Esophagus muscularis mucosa (tissue), 4 donors: ENCODE data around the gene MGAT4A. TPM values are rescaled to one million over a fixed set of nuclear protein-coding genes. Genes with fewer than 3 reads are reported as not detected.

Experiments
- DNase-seq: peaks from one replicate; pipeline ENCODE4 v3.0.0-alpha.2; 2017; ENCODE audit errors: extremely low spot score
- H3K27ac ChIP-seq, 4 donors: fragments of 200-600 bp; sonication (generic); replicated peaks in 1 of 4; 1 replicate in 3 of 4; 2 replicates in 1 of 4; pipeline ENCODE4 v1.5.1; 2016 to 2019; ENCODE audit warnings: mild to moderate bottlenecking in 1 of 4
- H3K27me3 ChIP-seq, 4 donors: fragments of 200-600 bp; sonication (generic); one replicate each; pipeline versions ENCODE4 v1.5.1 to v1.6.0; 2016 to 2019
- H3K36me3 ChIP-seq, 4 donors: fragments of 200-600 bp; sonication (generic); one replicate each; pipeline ENCODE4 v1.5.1; 2016 to 2019
- H3K4me1 ChIP-seq, 4 donors: fragments of 200-600 bp; sonication (generic); one replicate each; pipeline ENCODE4 v1.5.1; 2016 to 2019
- H3K4me3 ChIP-seq, 4 donors: fragments of 200-600 bp; sonication (generic); 1 replicate in 2 of 4; 2 replicates in 2 of 4; pipeline ENCODE4 v1.5.1; 2016 to 2019; ENCODE audit warnings: mild to moderate bottlenecking in 4 of 4, moderate library complexity in 1 of 4
- H3K9me3 ChIP-seq, 4 donors: fragments of 200-600 bp; sonication (generic); 1 replicate in 3 of 4; 2 replicates in 1 of 4; pipeline ENCODE4 v1.5.1; 2016 to 2019
- CTCF ChIP-seq, 3 experiments: fragments of 200-600 bp in 2 of 3; fragments of 450-650 bp in 1 of 3; sonication (generic) in 2 of 3; IDR thresholded peaks; one replicate each; pipeline ENCODE4 v1.5.1; 2017 to 2019; ENCODE audit warnings: antibody characterized with exemption in 3 of 3, mild to moderate bottlenecking in 2 of 3, moderate library complexity in 1 of 3
- EP300 ChIP-seq: sonication (generic); formaldehyde crosslinking; IDR thresholded peaks from one replicate; pipeline ENCODE4 v1.6.1; 2017; ENCODE audit warnings: antibody characterized with exemption
- POLR2A ChIP-seq: fragments of 450-650 bp; IDR thresholded peaks from one replicate; pipeline ENCODE4 v1.6.1; 2017; ENCODE audit warnings: antibody characterized with exemption, moderate library complexity, mild to moderate bottlenecking, low read depth
- POLR2AphosphoS5 ChIP-seq, 2 donors: sonication (generic); formaldehyde crosslinking; IDR thresholded peaks; one replicate each; pipeline ENCODE4 v1.6.1; 2017; ENCODE audit warnings: antibody characterized with exemption in 2 of 2
- WGBS: methylation state at CpG from one replicate; pipeline ENCODE4 v1.1.5; 2018; 5-methylcytosine and 5-hydroxymethylcytosine counted together
- intact Hi-C: fragments of 100-400 bp; cut with DNase I; formaldehyde crosslinking; loops from one replicate; pipeline ENCODE4 v1.15.1; 2023
- total RNA-seq, 4 donors: library from RNA; depleted of rRNA; stranded (reverse); fragments of >200 nt; gene quantifications; one replicate each; pipeline versions ENCODE4 v1.1.0 to v1.2.1, GENCODE V29; 2016

The MGAT4A gene
- total RNA-seq, 4 donors from 2014 or later: 9.9 to 21.4 (median 15.2) TPM

- intact Hi-C loops: no loop called here
- H3K27ac ChIP-seq: no peak overlapping the region
- H3K36me3 ChIP-seq: peaks cover under 1 to 72% (median 60%) of the 10 kb centered on the region in 4 donors
- peaks cover 0 to 9% (median 4%) of the 10 kb centered on the region in 4 donors for H3K4me1 ChIP-seq
- H3K4me3 ChIP-seq: no peak overlapping the region
- 89% methylated on average over 9 of the region's 9 CpGs for WGBS
- DNase-seq: no peak
- TF ChIP-seq CTCF (IDR thresholded peaks at IDR 0.05) (no peak), EP300 (no peak), POLR2A (no peak), POLR2AphosphoS5 (IDR thresholded peaks at IDR 0.05) (no peak)
- no peaks in the 10 kb centered on the region for H3K9me3 ChIP-seq
- no peaks in the 10 kb centered on the region for H3K27me3 ChIP-seq
Measured at GRCh38 chr2:98582523-98582922, 148.4 kb downstream of the MGAT4A start.

- no peak for DNase-seq
- no peak overlapping the region for H3K4me3 ChIP-seq
- H3K4me1 ChIP-seq: peaks cover 0 to 9% (median 4%) of the 10 kb centered on the region in 4 donors
- H3K36me3 ChIP-seq: peaks cover 8 to 77% (median 66%) of the 10 kb centered on the region in 4 donors
- TF ChIP-seq POLR2AphosphoS5 (IDR thresholded peaks at IDR 0.05): no peak
- TF ChIP-seq CTCF (IDR thresholded peaks at IDR 0.05): no peak
- no peak for TF ChIP-seq EP300
- no peak for TF ChIP-seq POLR2A
- H3K27me3 ChIP-seq: no peaks in the 10 kb centered on the region
- intact Hi-C loops: no loop called here
- peak overlapping the region in 1 of 4 donors; percentile 19 for H3K27ac ChIP-seq
- no peaks in the 10 kb centered on the region for H3K9me3 ChIP-seq
- WGBS: 86% methylated on average over 9 of the region's 10 CpGs
Measured at GRCh38 chr2:98580656-98581284, 150.2 kb downstream of the MGAT4A start.

- no peak for TF ChIP-seq POLR2AphosphoS5 (IDR thresholded peaks at IDR 0.05)
- TF ChIP-seq POLR2A: no peak
- no peak for TF ChIP-seq EP300
- TF ChIP-seq CTCF (IDR thresholded peaks at IDR 0.05): no peak
- Histone ChIP-seq H3K27ac (no peak overlapping the region), H3K27me3 (no peaks in the 10 kb centered on the region), H3K4me3 (no peak overlapping the region), H3K4me1 (peaks cover 0 to 9% (median 4%) of the 10 kb centered on the region in 4 donors), H3K36me3 (peaks cover 8 to 86% (median 68%) of the 10 kb centered on the region in 4 donors), H3K9me3 (no peaks in the 10 kb centered on the region)
- DNase-seq: no peak
- intact Hi-C loops: loop anchor here (10.0 kb wide), 1 partner anchor 165 kb away; no protein-coding TSS in a partner anchor
- WGBS: 100% methylated on average over 7 of the region's 7 CpGs
Measured at GRCh38 chr2:98579926-98580325, 151.0 kb downstream of the MGAT4A start.

GRCh38 chr2:98578231-98578630 lies 152.7 kb downstream of the MGAT4A start:
- no peak for TF ChIP-seq CTCF (IDR thresholded peaks at IDR 0.05)
- DNase-seq: no peak
- intact Hi-C loops: loop anchor here (10.0 kb wide), 1 partner anchor 163 kb away; no protein-coding TSS in a partner anchor
- H3K4me3 ChIP-seq: no peak overlapping the region
- no peaks in the 10 kb centered on the region for H3K9me3 ChIP-seq
- peaks cover 17 to 87% (median 71%) of the 10 kb centered on the region in 4 donors for H3K36me3 ChIP-seq
- peaks cover 0 to 9% (median 4%) of the 10 kb centered on the region in 4 donors for H3K4me1 ChIP-seq
- no peak overlapping the region for H3K27ac ChIP-seq
- WGBS: 95% methylated on average over 9 of the region's 9 CpGs
- H3K27me3 ChIP-seq: no peaks in the 10 kb centered on the region

- intact Hi-C loops: loop anchor here (10.0 kb wide), 1 partner anchor 163 kb away; no protein-coding TSS in a partner anchor
- Histone ChIP-seq H3K4me3 (no peak overlapping the region), H3K27me3 (no peaks in the 10 kb centered on the region), H3K9me3 (no peaks in the 10 kb centered on the region), H3K27ac (no peak overlapping the region), H3K4me1 (peaks cover 0 to 9% (median 4%) of the 10 kb centered on the region in 4 donors), H3K36me3 (peaks cover 18 to 87% (median 72%) of the 10 kb centered on the region in 4 donors)
- WGBS: 68% methylated on average over 10 of the region's 10 CpGs
- TF ChIP-seq CTCF (IDR thresholded peaks at IDR 0.05) (peak in 1 of 3 experiments; percentile 14), EP300 (no peak)
- no peak for DNase-seq
Measured at GRCh38 chr2:98577313-98577712, 153.6 kb downstream of the MGAT4A start.
